ENCODE results near the gene FN3K. TPM values are rescaled to one million over a fixed set of nuclear protein-coding genes. Genes with fewer than 3 reads are reported as not detected.
A peak's percentile ranks its signal among the peaks of the same experiment; 100 is the strongest.
"Not testable (repeated sequence)": the region's sequence is repeated elsewhere in the genome, so short reads cannot be mapped to it uniquely, and the experiment has no call there.

FN3K gene
- total RNA-seq, 1 experiment from 2014 or later, result not detected

GRCh38 chr17:82775001-82775823, 39.8 kb downstream of the FN3K start:
- DNase-seq (ENCODE audit: low read depth), result peak; percentile 14

- no peak for DNase-seq (ENCODE audit: low read depth)
These were observed 41.0 kb downstream of the FN3K start for GRCh38 chr17:82776454-82776853.

GRCh38 chr17:82777778-82778375, 42.5 kb downstream of the FN3K start:
- not testable (repeated sequence) for DNase-seq (ENCODE audit: low read depth)

GRCh38 chr17:82779541-82779940, 44.1 kb downstream of the FN3K start:
- no peak for DNase-seq (ENCODE audit: low read depth)

- DNase-seq (ENCODE audit: low read depth), result no peak
These were observed 44.8 kb downstream of the FN3K start for GRCh38 chr17:82780195-82780594.

GRCh38 chr17:82780971-82781893, 45.8 kb downstream of the FN3K start:
- no peak for DNase-seq (ENCODE audit: low read depth)

- peak; percentile 60 for DNase-seq (ENCODE audit: low read depth)
These were observed 46.5 kb downstream of the FN3K start for GRCh38 chr17:82781894-82782274.

- no peak for DNase-seq (ENCODE audit: low read depth)
These were observed 47.3 kb downstream of the FN3K start for GRCh38 chr17:82782657-82783207.

GRCh38 chr17:82783498-82783897, 48.1 kb downstream of the FN3K start:
- DNase-seq (ENCODE audit: low read depth), result no peak

GRCh38 chr17:82785581-82785980, 50.2 kb downstream of the FN3K start:
- DNase-seq (ENCODE audit: low read depth), result not testable (repeated sequence)

- no peak for DNase-seq (ENCODE audit: low read depth)
These were observed 51.0 kb downstream of the FN3K start for GRCh38 chr17:82786427-82786826.

GRCh38 chr17:82787081-82787848, 51.9 kb downstream of the FN3K start:
- no peak for DNase-seq (ENCODE audit: low read depth)

- no peak for DNase-seq (ENCODE audit: low read depth)
These were observed 53.0 kb downstream of the FN3K start for GRCh38 chr17:82788206-82789001.

- DNase-seq (ENCODE audit: low read depth), result no peak
These were observed 53.7 kb downstream of the FN3K start for GRCh38 chr17:82789051-82789592.

- DNase-seq (ENCODE audit: low read depth), result no peak
These were observed 54.4 kb downstream of the FN3K start for GRCh38 chr17:82789806-82790205.

- DNase-seq (ENCODE audit: low read depth), result no peak
These were observed 55.0 kb downstream of the FN3K start for GRCh38 chr17:82790391-82790790.

GRCh38 chr17:82791532-82791931, 56.1 kb downstream of the FN3K start:
- peak; percentile 76 for DNase-seq (ENCODE audit: low read depth)

- DNase-seq (ENCODE audit: low read depth), result no peak
These were observed 58.7 kb downstream of the FN3K start for GRCh38 chr17:82793974-82794630.

- DNase-seq (ENCODE audit: low read depth), result no peak
These were observed 59.5 kb downstream of the FN3K start for GRCh38 chr17:82794781-82795482.
